Nucleus accumbens (tissue), 56 donors: ENCODE results near the gene ATG7.
"Not testable (repeated sequence)": the region's sequence is repeated elsewhere in the genome, so short reads cannot be mapped to it uniquely, and the experiment has no call there.

Experiments used
- DNase-seq, 56 donors: peaks; one replicate each; lab custom pipeline; 2025; lab: John Stamatoyannopoulos, UW

The ATG7 gene

DNA sequence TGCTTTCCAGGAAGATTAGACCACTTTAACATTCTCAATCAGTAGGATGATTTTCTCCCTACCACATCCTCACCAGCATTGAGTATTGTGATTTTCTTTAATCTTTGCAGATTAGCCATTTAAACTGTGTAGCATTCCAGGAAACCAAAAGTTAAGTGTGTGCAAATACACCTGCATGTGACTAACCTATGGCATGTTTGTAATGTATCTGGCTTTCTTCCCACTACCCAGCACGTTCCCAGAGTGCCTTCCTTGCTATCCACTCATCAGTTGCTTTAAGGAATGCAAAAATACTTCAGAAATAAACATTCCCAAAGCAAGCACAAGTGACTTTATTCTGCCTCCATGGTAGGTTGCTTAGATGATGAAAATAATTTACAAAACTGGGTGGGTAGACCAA lies 74.2 kb downstream of the ATG7 start:
- DNase-seq, result no peak

DNA sequence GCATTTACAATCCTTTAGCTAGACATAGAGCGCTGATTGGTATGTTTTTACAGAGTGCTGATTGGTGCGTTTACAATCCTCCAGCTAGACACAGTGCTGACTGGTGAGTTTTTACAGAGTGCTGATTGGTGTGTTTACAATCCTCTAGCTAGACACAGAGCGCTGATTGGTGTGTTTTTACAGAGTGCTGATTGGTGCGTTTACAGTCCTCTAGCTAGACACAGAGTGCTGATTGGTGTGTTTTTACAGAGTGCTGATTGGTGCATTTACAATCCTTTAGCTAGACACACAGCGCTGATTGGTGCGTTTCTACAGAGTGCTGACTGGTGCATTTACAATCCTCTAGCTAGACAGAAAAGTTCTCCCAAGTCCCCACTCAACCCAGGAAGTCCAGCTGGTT lies 76.7 kb downstream of the ATG7 start:
- not testable (repeated sequence) for DNase-seq

- DNase-seq, result no peak
Measured at GRCh38 chr3:11349446-11349845, 77.2 kb downstream of the ATG7 start.

DNA sequence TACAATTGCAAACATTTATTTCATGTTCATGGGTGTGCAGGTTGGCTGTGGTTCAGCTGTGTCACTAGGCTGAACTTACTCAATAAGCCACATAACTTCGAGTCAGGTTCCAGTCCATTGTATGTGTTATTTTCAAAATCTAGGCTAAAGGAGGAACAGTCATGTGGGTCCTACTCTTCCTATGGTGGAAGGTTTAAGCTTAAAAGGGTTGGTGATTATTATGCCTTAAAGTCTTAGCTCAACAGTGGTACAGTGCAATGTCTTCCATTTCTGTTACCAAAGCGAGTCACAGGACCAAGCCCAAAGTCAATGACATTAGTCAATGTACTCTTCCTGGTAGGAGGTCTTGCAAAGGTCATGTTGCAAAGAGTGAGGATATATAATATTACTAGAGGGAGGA lies 78.2 kb downstream of the ATG7 start:
- DNase-seq, result no peak

DNA sequence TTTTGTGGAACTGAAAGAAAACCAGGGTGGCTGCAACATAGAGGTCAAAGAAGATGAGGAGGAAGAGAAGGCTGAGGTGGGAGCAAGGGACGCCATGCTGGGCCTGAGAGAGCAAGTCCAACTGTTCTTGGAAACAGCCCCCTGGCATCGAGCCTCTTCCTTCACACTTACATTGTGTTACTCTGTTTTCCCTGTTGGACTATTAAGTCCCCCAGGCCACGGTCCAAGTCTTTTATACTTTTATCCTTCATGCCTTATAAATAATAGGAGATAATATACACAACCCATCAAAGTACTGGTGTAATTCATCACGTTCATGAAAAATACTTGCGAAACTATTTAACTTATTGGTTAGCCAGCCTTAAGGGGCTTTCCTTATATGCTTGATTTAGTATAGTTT lies 79.3 kb downstream of the ATG7 start:
- DNase-seq, result no peak

GRCh38 chr3:11356269-11356668 lies 84.1 kb downstream of the ATG7 start:
- DNase-seq, result no peak

DNA sequence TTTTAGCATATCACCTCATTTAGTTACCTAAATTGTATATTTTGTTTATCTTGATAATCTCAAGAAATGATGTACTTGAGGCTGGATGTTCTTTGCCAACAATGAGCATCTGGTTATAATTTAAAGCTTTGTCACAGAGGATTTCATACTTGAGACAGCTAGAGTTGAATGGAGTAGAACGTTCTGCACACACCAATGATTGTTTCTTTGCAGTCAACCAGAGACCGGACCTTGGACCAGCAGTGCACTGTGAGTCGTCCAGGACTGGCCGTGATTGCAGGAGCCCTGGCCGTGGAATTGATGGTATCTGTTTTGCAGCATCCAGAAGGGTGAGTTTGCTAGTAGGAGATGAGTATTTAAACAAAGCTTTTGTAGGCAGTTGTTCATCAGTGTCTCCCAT lies 90.4 kb downstream of the ATG7 start:
- no peak for DNase-seq

DNA sequence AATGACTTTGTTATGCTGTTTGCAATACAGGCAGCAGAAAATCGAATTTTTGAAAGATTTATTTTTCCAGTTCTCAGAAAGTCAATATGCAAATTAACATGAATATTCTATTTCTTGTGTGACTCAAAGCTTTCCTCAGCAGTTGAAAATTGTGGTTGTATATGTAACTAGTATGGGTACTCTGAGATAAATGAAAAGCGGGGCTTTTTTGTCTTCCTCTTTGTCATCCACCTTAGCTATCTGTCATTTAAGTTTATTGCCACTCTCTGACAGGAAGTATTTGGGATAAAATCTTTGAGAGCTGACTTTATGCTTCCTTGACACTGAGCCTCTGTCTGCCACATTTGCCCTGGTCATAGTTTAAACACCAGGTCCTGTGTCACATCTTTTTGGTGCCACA lies 91.5 kb downstream of the ATG7 start:
- DNase-seq, result no peak

DNA sequence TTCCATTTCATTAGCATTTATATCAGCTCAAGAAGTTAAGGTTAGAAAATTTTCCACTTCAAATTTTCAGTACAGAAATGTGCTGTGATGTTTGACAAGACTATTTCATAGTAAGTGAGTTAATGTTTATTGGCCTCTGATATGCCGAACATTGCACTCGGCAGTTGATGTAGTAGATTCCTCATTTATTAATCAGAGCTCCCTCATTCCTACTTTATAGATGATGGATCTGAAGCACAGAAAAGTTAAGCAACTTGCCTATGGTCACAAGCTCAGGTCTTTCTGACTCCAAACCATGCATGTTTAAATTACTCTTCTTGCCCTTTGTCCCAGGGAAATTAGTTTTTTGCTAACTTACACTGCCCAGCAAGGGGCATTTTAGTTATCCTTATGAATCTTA lies 92.0 kb downstream of the ATG7 start:
- no peak for DNase-seq

DNA sequence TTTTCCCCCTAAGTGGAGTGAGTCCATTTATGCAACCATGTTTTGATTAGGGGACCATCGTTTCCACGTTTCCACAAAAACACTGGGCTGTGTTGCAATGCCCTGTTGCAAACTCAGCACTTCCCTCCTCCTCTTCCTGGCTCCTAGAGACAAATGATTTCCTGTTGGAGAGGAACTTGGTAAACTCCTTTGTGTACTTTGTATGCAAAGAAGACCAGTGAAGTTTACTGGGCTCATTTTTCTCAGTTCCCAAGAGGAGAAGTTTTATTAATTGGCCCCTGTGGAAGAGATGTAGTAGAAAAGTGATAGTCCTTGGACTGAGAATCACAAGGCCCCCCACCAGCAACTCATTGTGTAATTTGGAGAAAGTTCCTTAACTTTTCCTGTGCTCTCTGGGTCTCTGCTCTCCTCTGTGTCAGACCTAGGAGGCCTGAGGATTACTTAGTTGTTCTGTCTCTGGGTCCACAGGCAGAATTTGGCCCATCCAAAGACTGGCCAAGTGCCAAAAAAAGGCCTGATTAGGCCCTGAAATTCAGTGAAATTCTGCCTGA lies 95.0 kb downstream of the ATG7 start:
- peak in 3 of 56 donors; percentile 3 to 55 (median 16) for DNase-seq

GRCh38 chr3:11370191-11370590 lies 98.0 kb downstream of the ATG7 start:
- no peak for DNase-seq

- DNase-seq, result no peak
Measured at GRCh38 chr3:11370966-11371365, 98.8 kb downstream of the ATG7 start.

DNA sequence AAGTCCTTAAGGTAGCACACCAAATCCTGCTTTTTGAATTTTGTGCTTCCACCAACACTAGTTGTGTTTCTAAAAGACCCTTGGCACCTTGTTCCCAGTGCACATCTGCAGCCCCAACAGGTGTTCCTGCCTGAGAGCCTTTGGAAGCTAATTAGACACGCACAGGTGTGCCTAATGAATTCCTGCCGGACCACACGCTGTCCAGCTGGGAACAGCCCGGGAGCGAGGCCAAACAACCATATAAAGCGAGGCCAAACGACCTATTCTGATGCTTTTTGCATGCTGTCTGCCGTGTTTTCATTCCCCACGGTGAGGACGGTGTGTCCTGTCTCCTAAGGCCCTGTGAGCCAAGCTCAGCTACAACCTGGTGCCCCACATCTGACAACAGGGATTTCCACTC lies 99.5 kb downstream of the ATG7 start:
- DNase-seq, result no peak

GRCh38 chr3:11373235-11373634 lies 101.0 kb downstream of the ATG7 start:
- DNase-seq, result no peak

GRCh38 chr3:11373654-11374053 lies 101.5 kb downstream of the ATG7 start:
- DNase-seq, result no peak

- no peak for DNase-seq
Measured at GRCh38 chr3:11375333-11376088, 103.3 kb downstream of the ATG7 start.

- no peak for DNase-seq
Measured at GRCh38 chr3:11377719-11378118, 105.5 kb downstream of the ATG7 start.

- peak in 7 of 56 donors; percentile 5 to 43 (median 12) for DNase-seq
Measured at GRCh38 chr3:11379238-11379823, 107.1 kb downstream of the ATG7 start.

DNA sequence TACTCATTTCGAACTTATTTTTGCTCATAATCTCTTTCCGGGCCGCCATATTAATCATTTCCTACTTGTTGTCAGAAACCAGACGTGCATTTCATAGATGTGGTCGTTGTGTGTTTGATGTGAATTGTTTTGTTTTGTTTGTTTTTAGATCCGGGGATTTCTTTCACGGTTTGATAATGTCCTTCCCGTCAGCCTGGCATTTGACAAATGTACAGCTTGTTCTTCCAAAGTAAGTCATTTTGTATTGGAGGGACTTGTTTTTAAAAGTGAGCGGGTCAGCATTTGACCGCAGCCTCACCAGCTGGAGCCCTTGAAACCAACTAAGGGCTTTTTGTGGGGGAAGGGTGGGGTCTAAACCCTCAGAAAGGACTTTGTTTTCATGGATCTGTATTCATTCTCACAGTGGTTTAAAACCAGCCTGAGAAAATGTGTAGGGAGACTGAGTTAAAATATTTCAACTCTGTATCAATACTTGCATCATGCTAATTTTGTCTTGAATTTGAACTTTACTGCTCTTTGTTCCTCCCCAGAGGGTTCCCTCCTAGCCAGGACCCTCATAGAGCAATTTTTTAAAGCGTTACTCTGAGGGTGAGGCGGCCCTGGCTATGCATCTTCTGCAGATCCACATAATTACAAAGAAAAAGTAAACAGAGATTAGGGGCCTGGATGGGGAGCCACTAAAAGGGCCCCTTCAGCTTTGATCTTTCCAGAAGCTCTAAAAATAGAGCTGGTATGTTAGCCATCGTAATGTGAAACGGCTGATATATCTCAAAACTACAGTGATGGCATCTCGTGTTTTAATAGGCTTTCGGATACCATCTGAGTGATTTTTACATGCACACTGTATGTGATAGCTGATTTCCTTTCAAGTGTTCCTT lies 107.9 kb downstream of the ATG7 start:
- peak in 5 of 56 donors; percentile 5 to 16 (median 14) for DNase-seq

GRCh38 chr3:11381141-11381540 lies 108.9 kb downstream of the ATG7 start:
- DNase-seq, result no peak

GRCh38 chr3:11381563-11381962 lies 109.4 kb downstream of the ATG7 start:
- no peak for DNase-seq
